ENCODE measurements around the gene ATXN7L1. TPM values are rescaled to one million over a fixed set of nuclear protein-coding genes. Genes with fewer than 3 reads are reported as not detected.

The ATXN7L1 gene
- total RNA-seq, 4 donors from 2014 or later, result 5.9 to 21.2 (median 7.7) TPM

- Histone ChIP-seq H3K27me3 (no peaks in the 10 kb centered on the region), H3K36me3 (peaks cover 0 to 37% of the 10 kb centered on the region in 2 donors), H3K4me3 (no peak overlapping the region), H3K4me1 (peaks cover 0 to 16% (median 0%) of the 10 kb centered on the region in 3 donors), H3K27ac (no peak overlapping the region), H3K9me3 (no peaks in the 10 kb centered on the region)
- TF ChIP-seq EP300 (IDR thresholded peaks at IDR 0.05), result no peak
- TF ChIP-seq, protein P1, sequence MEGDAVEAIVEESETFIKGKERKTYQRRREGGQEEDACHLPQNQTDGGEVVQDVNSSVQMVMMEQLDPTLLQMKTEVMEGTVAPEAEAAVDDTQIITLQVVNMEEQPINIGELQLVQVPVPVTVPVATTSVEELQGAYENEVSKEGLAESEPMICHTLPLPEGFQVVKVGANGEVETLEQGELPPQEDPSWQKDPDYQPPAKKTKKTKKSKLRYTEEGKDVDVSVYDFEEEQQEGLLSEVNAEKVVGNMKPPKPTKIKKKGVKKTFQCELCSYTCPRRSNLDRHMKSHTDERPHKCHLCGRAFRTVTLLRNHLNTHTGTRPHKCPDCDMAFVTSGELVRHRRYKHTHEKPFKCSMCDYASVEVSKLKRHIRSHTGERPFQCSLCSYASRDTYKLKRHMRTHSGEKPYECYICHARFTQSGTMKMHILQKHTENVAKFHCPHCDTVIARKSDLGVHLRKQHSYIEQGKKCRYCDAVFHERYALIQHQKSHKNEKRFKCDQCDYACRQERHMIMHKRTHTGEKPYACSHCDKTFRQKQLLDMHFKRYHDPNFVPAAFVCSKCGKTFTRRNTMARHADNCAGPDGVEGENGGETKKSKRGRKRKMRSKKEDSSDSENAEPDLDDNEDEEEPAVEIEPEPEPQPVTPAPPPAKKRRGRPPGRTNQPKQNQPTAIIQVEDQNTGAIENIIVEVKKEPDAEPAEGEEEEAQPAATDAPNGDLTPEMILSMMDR (IDR thresholded peaks at IDR 0.05), result no peak
- no peak for TF ChIP-seq POLR2A (IDR thresholded peaks at IDR 0.05)
- no peak for TF ChIP-seq POLR2AphosphoS5 (IDR thresholded peaks at IDR 0.05)
- WGBS, 2 donors (ENCODE audit: low coverage in 1 of 2), result 91 to 93% methylated on average over 6 to 7 of the region's 7 CpGs
- ATAC-seq, result no peak
Observed at GRCh38 chr7:105909742-105910141, 33.3 kb upstream of the ATXN7L1 start.

DNA sequence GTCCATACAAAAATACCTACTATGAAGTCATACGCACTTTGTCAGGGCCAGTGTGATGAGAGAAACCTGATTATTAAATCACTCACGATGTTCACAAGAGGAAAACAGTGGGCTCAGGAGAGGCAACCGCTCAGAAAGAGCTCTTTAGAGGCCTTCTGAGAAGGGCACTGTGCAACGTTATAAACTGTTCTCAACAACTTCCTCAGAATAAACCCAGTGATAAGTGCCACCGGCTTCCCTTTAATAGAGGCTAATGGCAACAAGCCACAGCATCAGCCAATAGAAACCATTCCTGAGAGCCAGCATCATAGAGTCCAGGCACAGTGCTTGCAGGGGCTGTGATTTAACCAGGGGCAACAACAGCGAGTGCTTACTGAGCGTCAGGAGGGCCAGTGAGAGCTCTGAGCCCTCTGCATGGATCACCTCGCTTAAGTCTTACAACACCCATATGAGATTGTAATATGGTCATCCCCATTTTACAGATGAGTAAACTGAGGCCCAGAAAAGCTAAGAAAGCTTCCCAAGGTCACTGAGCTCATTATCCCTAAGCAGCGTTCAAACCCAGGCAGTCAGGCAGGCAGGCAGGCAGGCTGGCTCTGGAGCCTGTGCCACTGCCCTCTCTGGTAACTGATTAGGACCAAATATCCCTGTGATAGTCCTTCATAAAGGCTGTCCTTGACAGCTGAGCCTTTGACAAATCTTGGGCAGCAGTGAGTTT, 30.9 kb upstream of the ATXN7L1 start:
- Histone ChIP-seq H3K9me3 (no peaks in the 10 kb centered on the region), H3K36me3 (peaks cover 0 to 21% of the 10 kb centered on the region in 2 donors), H3K4me1 (peaks cover 0 to 16% (median 0%) of the 10 kb centered on the region in 3 donors), H3K4me3 (no peak overlapping the region), H3K27me3 (no peaks in the 10 kb centered on the region), H3K27ac (peak overlapping the region in 3 of 4 donors; percentile 31 to 65 (median 51))
- TF ChIP-seq, protein P1 (IDR thresholded peaks at IDR 0.05), result no peak
- TF ChIP-seq POLR2A (IDR thresholded peaks at IDR 0.05) (no peak), EP300 (IDR thresholded peaks at IDR 0.05) (no peak), POLR2AphosphoS5 (IDR thresholded peaks at IDR 0.05) (no peak)
- 40 to 47% methylated on average over 5 to 6 of the region's 9 CpGs for WGBS, 2 donors (ENCODE audit: low coverage in 1 of 2)
- ATAC-seq, result peak; percentile 32

DNA sequence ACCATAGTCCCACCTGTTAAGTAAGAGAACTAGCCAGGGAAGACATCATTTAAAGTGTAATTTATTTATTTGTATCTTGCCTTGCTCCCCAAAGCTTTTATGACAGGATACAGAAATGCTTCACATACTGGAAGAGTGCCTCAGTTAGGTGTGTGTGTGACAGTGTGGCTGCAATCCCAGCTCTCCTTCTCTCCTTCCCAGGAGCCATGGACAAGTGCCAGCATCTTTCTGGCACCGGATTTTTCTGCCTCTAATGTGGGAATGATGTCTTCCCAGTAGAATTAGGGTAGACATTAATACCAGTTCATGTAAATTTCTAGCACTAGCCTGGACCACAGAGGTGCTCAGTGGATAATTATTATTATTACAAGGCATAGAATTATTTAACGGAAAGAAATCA, 30.3 kb upstream of the ATXN7L1 start:
- peak; percentile 60 for TF ChIP-seq POLR2AphosphoS5 (IDR thresholded peaks at IDR 0.05)
- TF ChIP-seq, protein P1 (IDR thresholded peaks at IDR 0.05), result no peak
- peaks cover 0 to 16% of the 10 kb centered on the region in 2 donors for H3K36me3 ChIP-seq
- ATAC-seq, result peak; percentile 59
- H3K9me3 ChIP-seq, result no peaks in the 10 kb centered on the region
- peak overlapping the region in 3 of 4 donors; percentile 31 to 65 (median 51) for H3K27ac ChIP-seq
- H3K4me1 ChIP-seq, result peaks cover 0 to 16% (median 0%) of the 10 kb centered on the region in 3 donors
- WGBS, 2 donors (ENCODE audit: low coverage in 1 of 2), result 6 to 21% methylated on average over 2 of the region's 2 CpGs
- H3K27me3 ChIP-seq, result no peaks in the 10 kb centered on the region
- H3K4me3 ChIP-seq, result no peak overlapping the region

DNA sequence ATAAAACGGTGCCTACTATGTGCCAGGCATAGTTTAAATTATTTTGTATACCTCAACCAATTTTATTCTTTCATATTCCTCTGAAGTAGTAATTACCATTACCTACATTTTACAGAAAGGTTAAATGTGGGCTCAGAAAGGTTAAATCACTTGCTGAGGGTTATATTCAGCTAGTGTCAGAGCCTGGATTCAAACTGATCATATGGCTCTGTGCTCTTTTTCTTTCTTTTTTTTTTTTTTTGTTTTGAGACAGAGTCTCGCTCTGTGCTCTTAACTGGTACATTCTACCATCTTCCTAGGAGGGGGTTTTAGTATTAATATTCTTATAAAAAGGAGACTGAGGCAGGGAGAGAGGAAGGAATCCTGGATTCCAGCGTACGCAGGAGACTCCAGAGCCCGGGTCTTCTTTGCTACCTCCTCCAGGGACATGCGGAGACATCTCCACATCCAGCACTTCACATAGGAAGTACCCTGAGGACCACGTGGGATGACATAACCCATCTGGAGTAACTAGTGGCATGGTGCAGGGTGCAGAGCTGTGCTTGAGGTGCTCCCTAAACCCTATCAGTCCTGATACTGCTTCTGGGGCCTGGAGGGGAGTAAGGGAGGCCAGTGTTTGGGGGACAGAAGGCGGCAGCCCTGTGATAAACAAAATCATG, 29.6 kb upstream of the ATXN7L1 start:
- Histone ChIP-seq H3K27ac (peak overlapping the region in 2 of 4 donors; percentile 51 to 65), H3K36me3 (peaks cover 0 to 10% of the 10 kb centered on the region in 2 donors), H3K27me3 (no peaks in the 10 kb centered on the region), H3K4me3 (no peak overlapping the region), H3K4me1 (peaks cover 0 to 18% (median 0%) of the 10 kb centered on the region in 3 donors), H3K9me3 (no peaks in the 10 kb centered on the region)
- ATAC-seq, result no peak
- TF ChIP-seq, protein P1 (IDR thresholded peaks at IDR 0.05), result no peak
- TF ChIP-seq EP300 (IDR thresholded peaks at IDR 0.05) (no peak), POLR2A (IDR thresholded peaks at IDR 0.05) (no peak), POLR2AphosphoS5 (IDR thresholded peaks at IDR 0.05) (no peak)
- 83 to 91% methylated on average over 1 of the region's 8 CpGs for WGBS, 2 donors (ENCODE audit: low coverage in 1 of 2)

Measured in gastroesophageal sphincter (tissue), 4 donors.